Neural cell (in vitro differentiated cells): ENCODE results near the gene NOL7. TPM values are rescaled to one million over a fixed set of nuclear protein-coding genes. Genes with fewer than 3 reads are reported as not detected.

Experiments used
- H2AFZ ChIP-seq: fragments of 200-600, 300-800 bp; sonication (generic), shearing (Covaris generic); 2 replicates; pipeline ENCODE4 v1.6.0; 2014; ENCODE audit warnings: low read depth, mild to moderate bottlenecking, antibody characterized with exemption, low read length, moderate library complexity
- H3F3A ChIP-seq: fragments of 200-600 bp; shearing (Covaris generic); 2 replicates; pipeline ENCODE4 v1.6.1; 2016; ENCODE audit warnings: mild to moderate bottlenecking, moderate library complexity, mixed read lengths, antibody characterized with exemption, low read length; ENCODE audit not compliant: insufficient read depth, poor library complexity, severe bottlenecking
- H3K27ac ChIP-seq: fragments of 200-600, 300-800 bp; sonication (generic), shearing (Covaris generic); 2 replicates; pipeline ENCODE4 v1.5.1; 2014; ENCODE audit warnings: mild to moderate bottlenecking, low read length, moderate library complexity
- H3K27me3 ChIP-seq: fragments of 300-800, 200-600 bp; sonication (generic), shearing (Covaris generic); 2 replicates; pipeline ENCODE4 v1.6.0; 2014; ENCODE audit warnings: mild to moderate bottlenecking, low read depth, low read length, moderate library complexity; ENCODE audit not compliant: insufficient read depth
- H3K36me3 ChIP-seq: fragments of 300-800, 200-600 bp; sonication (generic), shearing (Covaris generic); 2 replicates; pipeline ENCODE4 v1.5.1; 2014; ENCODE audit warnings: mild to moderate bottlenecking, antibody characterized with exemption, low read length, moderate library complexity; ENCODE audit not compliant: insufficient read depth
- H3K4me2 ChIP-seq: fragments of 300-800, 200-600 bp; sonication (generic), shearing (Covaris generic); 2 replicates; pipeline ENCODE4 v1.6.0; 2014; ENCODE audit warnings: mild to moderate bottlenecking, low read length
- H3K4me3 ChIP-seq: fragments of 300-800, 200-600 bp; sonication (generic), shearing (Covaris generic); 2 replicates; pipeline ENCODE4 v1.5.1; 2014; ENCODE audit warnings: mild to moderate bottlenecking, low read length, moderate library complexity
- H3K79me2 ChIP-seq: fragments of 200-600 bp; shearing (Covaris generic); replicated peaks from 2 replicates; pipeline ENCODE4 v1.6.0; 2014; ENCODE audit warnings: mild to moderate bottlenecking, low read length, moderate library complexity; ENCODE audit not compliant: insufficient read depth
- H3K9ac ChIP-seq: fragments of 300-800, 200-600 bp; sonication (generic), shearing (Covaris generic); 2 replicates; pipeline ENCODE4 v1.6.1; 2016; ENCODE audit warnings: mild to moderate bottlenecking, low read length, mixed read lengths
- H3K9me2 ChIP-seq: fragments of 200-600 bp; shearing (Covaris generic); 2 replicates; pipeline ENCODE4 v1.6.1; 2016; ENCODE audit warnings: mild to moderate bottlenecking, low read length, mixed read lengths; ENCODE audit not compliant: insufficient read depth
- H3K9me3 ChIP-seq: fragments of 200-600, 300-800 bp; sonication (generic), shearing (Covaris generic); 2 replicates; pipeline ENCODE4 v1.6.1; 2016; ENCODE audit warnings: mild to moderate bottlenecking, mixed run types, low read length, moderate library complexity, mixed read lengths
- H4K20me1 ChIP-seq: fragments of 200-600 bp; shearing (Covaris generic); 2 replicates; pipeline ENCODE4 v1.6.1; 2016; ENCODE audit warnings: mild to moderate bottlenecking, mixed run types; ENCODE audit not compliant: insufficient read depth
- EP300 ChIP-seq: fragments of 450-650 bp; conservative IDR thresholded peaks from 2 replicates; pipeline ENCODE4 v1.6.1; 2014; ENCODE audit warnings: antibody characterized with exemption, mild to moderate bottlenecking, moderate library complexity; ENCODE audit not compliant: poor library complexity, severe bottlenecking
- EZH2 ChIP-seq: fragments of 200-600, 300-800 bp; shearing (Covaris generic), sonication (generic); IDR thresholded peaks from 2 replicates; pipeline ENCODE4 v1.6.1; 2014; ENCODE audit warnings: antibody characterized with exemption, low read length, borderline replicate concordance, mild to moderate bottlenecking; ENCODE audit not compliant: insufficient read depth, poor library complexity, severe bottlenecking
- MXI1 ChIP-seq: fragments of 450-650 bp; conservative IDR thresholded peaks from 2 replicates; pipeline ENCODE4 v1.6.1; 2014; ENCODE audit warnings: antibody characterized with exemption, mild to moderate bottlenecking; ENCODE audit not compliant: poor library complexity, severe bottlenecking
- POLR2AphosphoS5 ChIP-seq: IDR thresholded peaks from 2 replicates; pipeline ENCODE4 v1.6.1; 2012
- RAD21 ChIP-seq: fragments of 450-650 bp; conservative IDR thresholded peaks from 2 replicates; pipeline ENCODE4 v1.6.1; 2014; ENCODE audit warnings: antibody characterized with exemption, mild to moderate bottlenecking, moderate library complexity
- SMC3 ChIP-seq: fragments of 450-650 bp; conservative IDR thresholded peaks from 2 replicates; pipeline ENCODE4 v1.6.1; 2014; ENCODE audit warnings: antibody characterized with exemption, mild to moderate bottlenecking, moderate library complexity; ENCODE audit not compliant: poor library complexity
- TAF1 ChIP-seq: IDR thresholded peaks from 2 replicates; pipeline ENCODE4 v1.6.1; 2012; ENCODE audit warnings: low read depth
- polyA plus RNA-seq: library from polyadenylated mRNA; depleted of rRNA; stranded (reverse); fragments of >200 nt; gene quantifications from 2 replicates; pipeline ENCODE4 v1.2.3, GENCODE V29; 2014
- TF ChIP-seq, protein P1 (sequence below): IDR thresholded peaks from 2 replicates; pipeline ENCODE4 v1.6.1; 2012; ENCODE audit warnings: borderline replicate concordance
- TF ChIP-seq, protein P2 (sequence below): fragments of 450-650 bp; IDR thresholded peaks from 2 replicates; pipeline ENCODE4 v1.5.1; 2014; ENCODE audit warnings: antibody characterized with exemption, mild to moderate bottlenecking, moderate library complexity; ENCODE audit not compliant: poor library complexity, severe bottlenecking

NOL7 gene
- polyA plus RNA-seq, 1 donor from 2014 or later = 117 TPM

DNA sequence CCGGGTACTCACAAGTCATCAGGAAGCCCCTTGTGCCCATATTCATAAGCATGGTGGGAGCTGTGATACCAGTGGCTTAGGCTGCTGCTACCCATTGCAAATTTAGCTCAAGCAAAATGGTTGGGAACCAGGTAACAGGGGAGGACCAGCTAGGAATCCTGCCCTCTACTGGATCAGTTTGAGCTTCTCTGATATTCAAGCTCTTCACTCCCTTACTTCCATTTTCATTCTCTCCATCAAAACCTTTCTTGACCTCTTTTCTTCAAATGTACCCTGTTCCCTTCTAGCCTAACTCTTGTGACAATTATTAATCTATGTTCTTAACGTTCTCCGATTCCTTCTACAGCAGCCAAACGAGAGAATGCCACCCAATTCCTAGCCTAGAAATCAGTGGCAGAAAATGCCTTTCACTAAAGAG lies 9.7 kb downstream of the NOL7 start (continued):
- TF ChIP-seq EP300 (no peak), SMC3 (peak; percentile 37), RAD21 (peak; percentile 12)

DNA sequence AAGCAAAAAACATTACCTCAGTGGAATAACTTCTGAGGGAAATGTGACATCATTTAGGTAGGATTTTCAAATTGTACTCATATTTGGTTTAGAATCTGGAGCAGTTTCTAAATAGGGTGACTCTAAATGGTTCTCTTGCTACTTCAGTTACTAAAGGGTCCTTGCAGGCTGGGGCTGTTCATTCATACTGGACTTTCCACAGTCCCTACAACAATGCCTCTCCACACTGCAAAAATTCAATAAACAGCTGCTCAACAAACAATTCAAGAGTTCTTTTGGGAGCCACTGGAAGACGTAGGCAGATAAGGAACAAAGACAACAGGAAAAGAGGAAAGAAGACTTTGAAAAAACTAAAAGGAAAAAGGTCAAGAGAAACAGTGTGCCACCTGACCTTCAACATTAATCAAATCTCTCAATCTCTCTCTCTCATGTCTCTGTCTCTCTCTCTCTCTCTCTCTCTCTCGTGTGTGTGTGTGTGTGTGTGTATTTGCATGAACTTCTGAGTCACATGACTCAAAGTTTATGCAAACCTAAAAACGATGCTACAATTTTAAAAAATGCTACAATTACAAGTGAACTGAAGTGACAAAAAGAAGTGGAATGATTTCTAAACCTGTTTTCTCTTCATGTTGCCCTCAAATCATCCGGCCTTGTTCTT lies 14.5 kb downstream of the NOL7 start:
- Histone ChIP-seq H3K4me3 (no peak overlapping the region), H3K9ac (no peak overlapping the region), H3K27me3 (no peaks in the 10 kb centered on the region), H3K9me2 (no peaks in the 10 kb centered on the region), H3K9me3 (no peaks in the 10 kb centered on the region), H3K27ac (no peak overlapping the region), H3K79me2 (no peaks in the 10 kb centered on the region), H3K4me2 (no peak overlapping the region), H4K20me1 (no peaks in the 10 kb centered on the region), H2AFZ (no peak overlapping the region), H3K36me3 (no peaks in the 10 kb centered on the region), H3F3A (no peaks in the 10 kb centered on the region)
- no peak for TF ChIP-seq SMC3
- TF ChIP-seq, protein P1, sequence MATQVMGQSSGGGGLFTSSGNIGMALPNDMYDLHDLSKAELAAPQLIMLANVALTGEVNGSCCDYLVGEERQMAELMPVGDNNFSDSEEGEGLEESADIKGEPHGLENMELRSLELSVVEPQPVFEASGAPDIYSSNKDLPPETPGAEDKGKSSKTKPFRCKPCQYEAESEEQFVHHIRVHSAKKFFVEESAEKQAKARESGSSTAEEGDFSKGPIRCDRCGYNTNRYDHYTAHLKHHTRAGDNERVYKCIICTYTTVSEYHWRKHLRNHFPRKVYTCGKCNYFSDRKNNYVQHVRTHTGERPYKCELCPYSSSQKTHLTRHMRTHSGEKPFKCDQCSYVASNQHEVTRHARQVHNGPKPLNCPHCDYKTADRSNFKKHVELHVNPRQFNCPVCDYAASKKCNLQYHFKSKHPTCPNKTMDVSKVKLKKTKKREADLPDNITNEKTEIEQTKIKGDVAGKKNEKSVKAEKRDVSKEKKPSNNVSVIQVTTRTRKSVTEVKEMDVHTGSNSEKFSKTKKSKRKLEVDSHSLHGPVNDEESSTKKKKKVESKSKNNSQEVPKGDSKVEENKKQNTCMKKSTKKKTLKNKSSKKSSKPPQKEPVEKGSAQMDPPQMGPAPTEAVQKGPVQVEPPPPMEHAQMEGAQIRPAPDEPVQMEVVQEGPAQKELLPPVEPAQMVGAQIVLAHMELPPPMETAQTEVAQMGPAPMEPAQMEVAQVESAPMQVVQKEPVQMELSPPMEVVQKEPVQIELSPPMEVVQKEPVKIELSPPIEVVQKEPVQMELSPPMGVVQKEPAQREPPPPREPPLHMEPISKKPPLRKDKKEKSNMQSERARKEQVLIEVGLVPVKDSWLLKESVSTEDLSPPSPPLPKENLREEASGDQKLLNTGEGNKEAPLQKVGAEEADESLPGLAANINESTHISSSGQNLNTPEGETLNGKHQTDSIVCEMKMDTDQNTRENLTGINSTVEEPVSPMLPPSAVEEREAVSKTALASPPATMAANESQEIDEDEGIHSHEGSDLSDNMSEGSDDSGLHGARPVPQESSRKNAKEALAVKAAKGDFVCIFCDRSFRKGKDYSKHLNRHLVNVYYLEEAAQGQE = no peak
- TF ChIP-seq, protein P2, sequence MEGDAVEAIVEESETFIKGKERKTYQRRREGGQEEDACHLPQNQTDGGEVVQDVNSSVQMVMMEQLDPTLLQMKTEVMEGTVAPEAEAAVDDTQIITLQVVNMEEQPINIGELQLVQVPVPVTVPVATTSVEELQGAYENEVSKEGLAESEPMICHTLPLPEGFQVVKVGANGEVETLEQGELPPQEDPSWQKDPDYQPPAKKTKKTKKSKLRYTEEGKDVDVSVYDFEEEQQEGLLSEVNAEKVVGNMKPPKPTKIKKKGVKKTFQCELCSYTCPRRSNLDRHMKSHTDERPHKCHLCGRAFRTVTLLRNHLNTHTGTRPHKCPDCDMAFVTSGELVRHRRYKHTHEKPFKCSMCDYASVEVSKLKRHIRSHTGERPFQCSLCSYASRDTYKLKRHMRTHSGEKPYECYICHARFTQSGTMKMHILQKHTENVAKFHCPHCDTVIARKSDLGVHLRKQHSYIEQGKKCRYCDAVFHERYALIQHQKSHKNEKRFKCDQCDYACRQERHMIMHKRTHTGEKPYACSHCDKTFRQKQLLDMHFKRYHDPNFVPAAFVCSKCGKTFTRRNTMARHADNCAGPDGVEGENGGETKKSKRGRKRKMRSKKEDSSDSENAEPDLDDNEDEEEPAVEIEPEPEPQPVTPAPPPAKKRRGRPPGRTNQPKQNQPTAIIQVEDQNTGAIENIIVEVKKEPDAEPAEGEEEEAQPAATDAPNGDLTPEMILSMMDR = no peak
- no peak for TF ChIP-seq RAD21
- no peak for TF ChIP-seq MXI1
- no peak for TF ChIP-seq TAF1
- no peak for TF ChIP-seq POLR2AphosphoS5
- no peak for TF ChIP-seq EZH2

DNA sequence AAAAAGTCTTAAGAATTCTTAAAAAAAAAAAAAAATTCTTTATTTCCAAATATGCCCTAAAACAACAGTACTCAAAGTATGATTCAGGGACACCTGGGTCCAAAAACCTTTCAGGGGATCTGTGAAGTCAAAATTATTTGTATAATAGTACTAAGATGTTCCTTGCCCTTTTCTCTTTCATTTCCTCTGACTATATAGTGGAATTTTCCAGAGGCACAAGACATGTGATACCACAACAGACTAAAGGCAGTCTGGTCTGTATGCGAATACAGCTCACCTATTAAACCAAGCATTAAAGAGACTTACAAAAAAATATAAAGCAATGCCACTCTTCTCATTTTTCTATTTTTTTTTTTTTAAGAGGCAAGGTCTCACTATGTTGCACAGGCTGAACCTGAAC lies 15.4 kb downstream of the NOL7 start:
- H3F3A ChIP-seq = no peaks in the 10 kb centered on the region
- no peaks in the 10 kb centered on the region for H3K9me2 ChIP-seq
- no peaks in the 10 kb centered on the region for H4K20me1 ChIP-seq
- H3K79me2 ChIP-seq = no peaks in the 10 kb centered on the region
- H2AFZ ChIP-seq = no peak overlapping the region
- H3K36me3 ChIP-seq = no peaks in the 10 kb centered on the region
- no peak overlapping the region for H3K4me2 ChIP-seq
- no peak overlapping the region for H3K27ac ChIP-seq
- TF ChIP-seq SMC3 (no peak), MXI1 (no peak), EZH2 (no peak), POLR2AphosphoS5 (no peak), TAF1 (no peak), RAD21 (no peak), EP300 (no peak)
- TF ChIP-seq, protein P1 = no peak
- TF ChIP-seq, protein P2 = no peak
- H3K27me3 ChIP-seq = no peaks in the 10 kb centered on the region
- no peak overlapping the region for H3K4me3 ChIP-seq
- H3K9ac ChIP-seq = no peak overlapping the region
- H3K9me3 ChIP-seq = no peaks in the 10 kb centered on the region
